Lower leg skin (tissue), 3 donors: ENCODE measurements around the gene SLC49A3.

Source experiments
- CTCF ChIP-seq, 3 donors: fragments of 450-650 bp; IDR thresholded peaks; one replicate each; pipeline ENCODE4 v1.5.1; 2016; ENCODE audit warnings: antibody characterized with exemption in 3 of 3, mild to moderate bottlenecking in 3 of 3, moderate library complexity in 2 of 3
- POLR2A ChIP-seq, 2 donors: fragments of 450-650 bp; IDR thresholded peaks; one replicate each; pipeline ENCODE4 v1.6.1; 2016 to 2017; ENCODE audit warnings: antibody characterized with exemption in 2 of 2, mild to moderate bottlenecking in 1 of 2, moderate library complexity in 1 of 2

GRCh38 chr4:681736-682451 is 7.1 kb downstream of the SLC49A3 start:
- no peak for TF ChIP-seq CTCF (IDR thresholded peaks at IDR 0.05)
- TF ChIP-seq POLR2A (IDR thresholded peaks at IDR 0.05), result no peak
